Gastrocnemius medialis (tissue), 4 donors: ENCODE measurements around the gene AHSP.

Source experiments
- POLR2A ChIP-seq, 2 donors: fragments of 450-650 bp; IDR thresholded peaks; one replicate each; pipeline ENCODE4 v1.6.1; 2017; ENCODE audit warnings: antibody characterized with exemption in 2 of 2, mild to moderate bottlenecking in 2 of 2, moderate library complexity in 2 of 2
- TF ChIP-seq, protein P1 (sequence below), 5 experiments: fragments of 450-650 bp in 3 of 5; fragments of 200-600 bp in 2 of 5; sonication (generic) in 2 of 5; IDR thresholded peaks in 4 of 5; conservative IDR thresholded peaks in 1 of 5; 1 replicate in 4 of 5; 2 replicates in 1 of 5; pipeline ENCODE4 v1.5.1; 2016 to 2019; ENCODE audit warnings: antibody characterized with exemption in 5 of 5, mild to moderate bottlenecking in 3 of 5, moderate library complexity in 3 of 5

GRCh38 chr16:31505483-31505882 is 22.2 kb upstream of the AHSP start:
- TF ChIP-seq, protein P1, sequence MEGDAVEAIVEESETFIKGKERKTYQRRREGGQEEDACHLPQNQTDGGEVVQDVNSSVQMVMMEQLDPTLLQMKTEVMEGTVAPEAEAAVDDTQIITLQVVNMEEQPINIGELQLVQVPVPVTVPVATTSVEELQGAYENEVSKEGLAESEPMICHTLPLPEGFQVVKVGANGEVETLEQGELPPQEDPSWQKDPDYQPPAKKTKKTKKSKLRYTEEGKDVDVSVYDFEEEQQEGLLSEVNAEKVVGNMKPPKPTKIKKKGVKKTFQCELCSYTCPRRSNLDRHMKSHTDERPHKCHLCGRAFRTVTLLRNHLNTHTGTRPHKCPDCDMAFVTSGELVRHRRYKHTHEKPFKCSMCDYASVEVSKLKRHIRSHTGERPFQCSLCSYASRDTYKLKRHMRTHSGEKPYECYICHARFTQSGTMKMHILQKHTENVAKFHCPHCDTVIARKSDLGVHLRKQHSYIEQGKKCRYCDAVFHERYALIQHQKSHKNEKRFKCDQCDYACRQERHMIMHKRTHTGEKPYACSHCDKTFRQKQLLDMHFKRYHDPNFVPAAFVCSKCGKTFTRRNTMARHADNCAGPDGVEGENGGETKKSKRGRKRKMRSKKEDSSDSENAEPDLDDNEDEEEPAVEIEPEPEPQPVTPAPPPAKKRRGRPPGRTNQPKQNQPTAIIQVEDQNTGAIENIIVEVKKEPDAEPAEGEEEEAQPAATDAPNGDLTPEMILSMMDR (IDR thresholded peaks at IDR 0.05 in 4 of 5, conservative IDR thresholded peaks at IDR 0.05 in 1 of 5) = no peak
- TF ChIP-seq POLR2A (IDR thresholded peaks at IDR 0.05) = no peak
